GM18526 (cell line): ENCODE data around the gene RAPH1.

Experiments
- POLR2A ChIP-seq: IDR thresholded peaks from 3 replicates; pipeline ENCODE4 v1.6.1; 2011; ENCODE audit not compliant: insufficient read length; ENCODE audit errors: extremely low read depth

RAPH1 gene

DNA sequence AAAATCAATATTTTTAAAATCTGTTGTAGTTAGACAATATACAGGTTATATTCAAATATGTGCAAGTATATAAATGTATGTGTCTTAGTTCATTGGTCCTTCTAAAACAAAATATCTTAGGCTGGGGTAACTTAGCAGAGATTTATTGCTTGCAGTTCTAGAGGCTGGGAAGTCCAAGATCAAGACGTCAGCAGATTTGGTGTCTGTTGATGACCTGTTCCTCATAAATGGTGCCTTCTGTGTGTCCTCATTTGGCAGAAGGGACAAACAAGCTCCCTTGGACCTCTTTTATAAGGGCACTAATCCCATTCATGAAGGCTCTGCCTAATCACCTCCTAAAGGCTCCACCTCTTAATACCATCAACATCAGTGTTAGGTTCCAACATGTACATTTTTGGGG is 175.7 kb downstream of the RAPH1 start:
- no peak for TF ChIP-seq POLR2A

DNA sequence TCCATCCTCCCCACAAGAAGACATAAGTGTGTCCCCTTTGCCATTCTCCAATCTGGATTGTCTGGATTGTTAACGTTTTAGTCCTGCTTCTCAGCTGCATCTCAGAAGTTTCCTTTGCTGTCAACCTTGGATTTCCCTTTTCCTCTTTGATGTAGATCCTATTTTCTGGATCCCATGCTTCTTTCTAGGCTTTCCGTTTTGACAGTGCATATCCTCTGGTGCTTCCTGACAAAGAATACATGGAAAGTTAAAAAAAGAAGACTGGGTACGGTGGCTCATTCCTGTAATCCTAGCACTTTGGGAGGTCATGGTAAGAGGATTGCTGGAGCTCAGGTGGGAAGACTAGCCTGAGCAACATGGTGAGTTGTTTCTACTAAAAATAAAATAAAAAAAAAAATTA is 180.1 kb downstream of the RAPH1 start:
- TF ChIP-seq POLR2A, result no peak

DNA sequence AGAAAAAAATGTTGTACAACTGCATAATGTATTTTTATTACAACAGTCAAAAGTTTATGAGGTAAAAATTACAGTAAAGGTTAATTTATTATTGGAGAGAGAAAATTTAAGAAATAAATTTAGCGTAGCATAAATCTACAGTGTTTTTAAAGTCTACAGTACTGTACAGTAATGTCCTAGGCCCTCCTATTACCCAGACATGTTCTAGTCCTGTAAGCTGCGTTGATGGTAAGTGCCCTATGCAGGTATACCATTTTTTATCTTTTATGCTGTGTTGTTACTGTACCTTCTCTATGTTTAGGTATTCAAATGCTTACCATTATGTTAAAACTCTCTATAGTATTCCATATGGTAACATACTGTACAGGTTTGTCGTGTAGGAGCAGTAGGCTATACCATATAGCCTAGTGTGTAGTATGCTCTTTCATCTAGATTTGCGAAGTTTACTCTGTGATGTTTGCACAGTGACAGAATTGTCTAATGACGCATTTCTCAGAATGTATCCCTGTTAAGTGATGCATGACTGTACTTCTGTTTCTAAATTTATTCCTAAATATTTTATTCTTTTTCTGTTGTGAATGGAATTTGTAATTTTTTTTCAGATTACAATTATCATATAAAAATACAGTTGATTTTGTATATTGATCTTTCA is 182.4 kb downstream of the RAPH1 start:
- TF ChIP-seq POLR2A, result no peak

DNA sequence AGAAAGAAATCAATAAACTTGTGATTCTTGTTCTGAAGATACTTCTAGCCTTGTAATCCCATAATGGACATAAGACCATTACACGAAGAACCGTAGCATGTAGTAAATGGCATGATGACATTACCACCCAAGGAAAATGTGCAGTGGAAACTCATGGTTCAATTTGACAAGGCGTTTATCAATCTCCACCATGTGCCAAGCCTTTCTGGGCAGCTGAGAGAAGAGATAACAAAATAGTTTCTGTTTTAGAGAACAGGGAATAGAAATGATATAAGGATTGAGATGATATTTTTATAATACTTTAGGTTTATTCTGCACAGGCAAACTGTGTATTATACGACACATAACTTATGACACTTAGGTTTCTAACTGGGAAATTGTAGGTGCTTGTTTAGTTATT is 187.7 kb downstream of the RAPH1 start:
- TF ChIP-seq POLR2A, result no peak

DNA sequence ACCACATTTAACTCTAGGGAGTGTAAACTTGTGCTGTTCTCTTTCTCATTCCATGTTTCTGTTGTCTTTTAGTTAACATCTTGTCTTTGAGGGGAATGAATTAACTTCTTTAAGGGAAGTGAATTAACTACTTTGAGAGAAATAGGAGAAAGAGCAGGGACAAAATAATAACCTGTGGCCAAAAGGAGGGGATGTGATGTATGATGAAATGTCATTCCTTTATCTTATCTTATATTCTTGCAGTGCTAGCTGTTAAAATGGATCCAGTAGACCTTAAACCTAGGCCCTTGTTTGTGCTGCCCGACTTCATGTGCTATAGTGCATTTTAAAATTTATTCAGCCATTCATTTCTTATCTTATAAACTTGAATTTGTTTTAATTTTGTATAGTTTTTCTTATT is 188.5 kb downstream of the RAPH1 start:
- TF ChIP-seq POLR2A, result no peak

DNA sequence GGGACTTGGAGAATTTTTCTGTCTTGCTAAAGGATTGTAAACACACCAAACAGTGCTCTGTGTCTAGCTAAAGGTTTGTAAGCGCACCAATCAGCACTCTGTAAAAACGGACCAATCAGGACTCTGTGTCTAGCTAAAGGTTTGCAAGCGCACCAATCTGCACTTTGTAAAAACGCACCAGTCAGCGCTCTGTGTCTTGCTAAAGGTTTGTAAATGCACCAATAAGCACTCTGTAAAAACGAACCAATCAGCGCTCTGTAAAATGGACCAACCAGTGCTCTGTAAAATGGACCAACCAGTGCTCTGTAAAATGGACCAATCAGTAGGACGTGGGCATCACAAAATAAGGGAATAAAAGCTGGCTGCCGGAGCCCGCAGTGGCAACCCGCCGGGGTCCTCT is 190.4 kb downstream of the RAPH1 start:
- TF ChIP-seq POLR2A, result no peak
